Glutamatergic neuron (in vitro differentiated cells): Measurements from ENCODE around the gene VTI1A. TPM values are rescaled to one million over a fixed set of nuclear protein-coding genes. Genes with fewer than 3 reads are reported as not detected.

Experiments used
- DNase-seq: peaks from one replicate; pipeline ENCODE4 v3.0.0; 2022
- H3K27ac Mint-ChIP-seq: one replicate; pipeline ENCODE4 v1.8.0; 2020; ENCODE audit warnings: mild to moderate bottlenecking, mixed read lengths, inconsistent platforms; ENCODE audit not compliant: unreplicated experiment
- H3K27me3 Mint-ChIP-seq: one replicate; pipeline ENCODE4 v1.8.0; 2020; ENCODE audit warnings: mild to moderate bottlenecking, moderate library complexity, mixed read lengths, inconsistent platforms; ENCODE audit not compliant: unreplicated experiment
- H3K36me3 Mint-ChIP-seq: one replicate; pipeline ENCODE4 v1.8.0; 2020; ENCODE audit warnings: mild to moderate bottlenecking, mixed read lengths, inconsistent platforms; ENCODE audit not compliant: unreplicated experiment
- H3K4me1 Mint-ChIP-seq: one replicate; pipeline ENCODE4 v1.8.0; 2020; ENCODE audit warnings: mild to moderate bottlenecking, low read depth, mixed read lengths, inconsistent platforms; ENCODE audit not compliant: unreplicated experiment
- H3K4me3 Mint-ChIP-seq: one replicate; pipeline ENCODE4 v1.8.0; 2020; ENCODE audit warnings: mild to moderate bottlenecking, mixed read lengths, inconsistent platforms; ENCODE audit not compliant: unreplicated experiment
- H3K9me3 Mint-ChIP-seq: one replicate; pipeline ENCODE4 v1.8.0; 2020; ENCODE audit warnings: mild to moderate bottlenecking, moderate library complexity, mixed read lengths, inconsistent platforms; ENCODE audit not compliant: unreplicated experiment
- CTCF ChIP-seq: fragments of 200-600 bp; sonication (generic); IDR thresholded peaks from one replicate; pipeline ENCODE4 v1.5.0; 2021; ENCODE audit not compliant: partially characterized antibody, unreplicated experiment
- total RNA-seq: library from RNA; stranded (reverse); fragmentation: NEBNext Ultra II Directional; extraction: Animal tissue kit (Norgen Biotek cat#: 25700); gene quantifications from one replicate; pipeline ENCODE4 v1.2.1, GENCODE V29; 2021; ENCODE audit not compliant: unreplicated experiment

Gene VTI1A
- total RNA-seq, 1 donor from 2014 or later, result 61.0 TPM

GRCh38 chr10:112471878-112472487 is 25.0 kb downstream of the VTI1A start:
- Mint-ChIP-seq H3K9me3 (no peaks in the 10 kb centered on the region), H3K4me3 (no peak overlapping the region), H3K27me3 (no peaks in the 10 kb centered on the region), H3K36me3 (no peaks in the 10 kb centered on the region), H3K4me1 (no peaks in the 10 kb centered on the region), H3K27ac (no peak overlapping the region)
- no peak for DNase-seq
- TF ChIP-seq CTCF, result peak; percentile 65

DNA sequence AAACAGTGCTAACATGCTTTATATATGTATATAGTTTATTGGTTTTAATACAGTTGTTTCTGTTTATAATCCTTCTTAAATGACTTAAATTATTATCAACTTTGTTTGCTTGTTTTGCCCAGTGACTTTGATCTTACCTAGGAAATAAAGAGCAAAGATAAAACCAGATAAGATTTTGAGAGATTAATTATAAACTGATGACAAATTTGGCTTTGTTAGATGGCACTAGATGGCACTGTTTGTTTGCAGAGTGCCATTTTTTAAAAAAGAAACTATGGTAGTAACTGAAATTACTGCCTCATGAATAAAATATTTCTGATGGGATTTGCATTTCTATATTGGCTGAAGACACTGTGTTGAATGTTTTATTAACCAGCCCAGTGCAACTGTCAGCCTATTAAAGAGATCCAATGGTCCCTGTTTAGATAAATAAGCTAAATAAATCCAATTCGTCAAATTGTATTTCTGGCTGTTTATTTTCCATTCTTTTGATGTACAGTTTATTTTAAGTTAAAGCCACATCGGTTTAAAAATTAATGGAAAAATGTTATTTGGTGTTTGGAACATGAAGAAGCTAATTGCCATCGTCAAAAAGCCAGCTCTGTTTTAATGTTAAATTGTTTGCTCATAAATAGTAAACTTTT is 28.7 kb downstream of the VTI1A start:
- H3K9me3 Mint-ChIP-seq, result no peaks in the 10 kb centered on the region
- no peak for TF ChIP-seq CTCF
- DNase-seq, result no peak
- H3K36me3 Mint-ChIP-seq, result no peaks in the 10 kb centered on the region
- H3K4me1 Mint-ChIP-seq, result no peaks in the 10 kb centered on the region
- H3K27me3 Mint-ChIP-seq, result no peaks in the 10 kb centered on the region
- H3K27ac Mint-ChIP-seq, result no peak overlapping the region
- no peak overlapping the region for H3K4me3 Mint-ChIP-seq

- peaks cover 1% of the 10 kb centered on the region for H3K27me3 Mint-ChIP-seq
- H3K4me3 Mint-ChIP-seq, result no peak overlapping the region
- no peak overlapping the region for H3K27ac Mint-ChIP-seq
- no peaks in the 10 kb centered on the region for H3K9me3 Mint-ChIP-seq
- DNase-seq, result no peak
- no peaks in the 10 kb centered on the region for H3K4me1 Mint-ChIP-seq
- no peak for TF ChIP-seq CTCF
- H3K36me3 Mint-ChIP-seq, result no peaks in the 10 kb centered on the region
Observed at GRCh38 chr10:112481602-112482001, 34.6 kb downstream of the VTI1A start.

GRCh38 chr10:112484399-112484798 is 37.4 kb downstream of the VTI1A start:
- no peaks in the 10 kb centered on the region for H3K4me1 Mint-ChIP-seq
- H3K27ac Mint-ChIP-seq, result no peak overlapping the region
- H3K27me3 Mint-ChIP-seq, result peaks cover 1% of the 10 kb centered on the region
- no peak overlapping the region for H3K4me3 Mint-ChIP-seq
- no peak for TF ChIP-seq CTCF
- DNase-seq, result no peak
- H3K36me3 Mint-ChIP-seq, result no peaks in the 10 kb centered on the region
- H3K9me3 Mint-ChIP-seq, result no peaks in the 10 kb centered on the region

DNA sequence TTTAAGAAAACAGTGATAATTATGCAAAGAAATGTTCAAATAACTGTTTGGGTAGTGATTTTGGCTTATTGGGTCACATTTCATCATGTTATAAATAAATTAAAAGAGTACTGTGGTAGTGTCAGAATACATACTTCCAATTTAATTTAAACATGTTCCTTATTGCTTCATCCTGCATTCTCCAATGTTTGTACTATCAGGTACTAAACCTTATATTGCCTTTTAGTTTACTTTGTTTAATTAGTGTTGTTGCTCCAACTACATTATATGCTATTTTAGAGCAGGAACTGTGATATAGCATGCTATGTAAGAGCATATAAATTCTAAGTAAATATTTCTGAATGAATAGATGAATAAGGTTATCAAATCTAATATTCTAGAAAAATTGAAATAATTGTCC is 40.9 kb downstream of the VTI1A start:
- TF ChIP-seq CTCF, result no peak
- Mint-ChIP-seq H3K27me3 (peaks cover 1% of the 10 kb centered on the region), H3K4me3 (no peak overlapping the region), H3K4me1 (peaks cover 3% of the 10 kb centered on the region), H3K9me3 (no peaks in the 10 kb centered on the region), H3K27ac (no peak overlapping the region), H3K36me3 (no peaks in the 10 kb centered on the region)
- DNase-seq, result no peak
